Panc1 (cell line): ENCODE data around the gene PLA2G4F. TPM values are rescaled to one million over a fixed set of nuclear protein-coding genes. Genes with fewer than 3 reads are reported as not detected.

Experiments used
- ATAC-seq: fragments of 200-7000 bp; cut with Tn5 transposase; 2 replicates; pipeline ENCODE4 v1.9.1; 2020; ENCODE audit warnings: mild to moderate bottlenecking, moderate library complexity
- BruUV-seq: library from RNA; stranded (reverse); fragments of 400-500 nt; replicated peaks from 2 replicates; lab custom pipeline; 2021; lab: Mats Ljungman, UMichigan
- CTCF ChIA-PET: fragments of 300-600 bp; sonication (Branson Sonifier 250); formaldehyde crosslinking; loops from one replicate; lab custom pipeline; 2022; ENCODE audit warnings: antibody characterized with exemption; lab: Charles Lee
- POLR2A ChIA-PET: fragments of 300-600 bp; sonication (Branson Sonifier 250); formaldehyde crosslinking; loops from one replicate; lab custom pipeline; 2022; ENCODE audit warnings: antibody characterized with exemption; lab: Charles Lee
- DNase-seq: peaks from one replicate; pipeline ENCODE4 v3.0.0-alpha.2; 2010; ENCODE audit warnings: low read depth, low spot score
- H3K27ac ChIP-seq: 2 replicates; pipeline ENCODE4 v1.5.1; 2011; ENCODE audit warnings: mild to moderate bottlenecking, low read length, inconsistent platforms
- H3K27me3 ChIP-seq: fragments of 200-500 bp; sonication (Bioruptor generic); 2 replicates; pipeline ENCODE4 v1.6.0; 2014; ENCODE audit warnings: low read length, inconsistent platforms; ENCODE audit not compliant: control insufficient read depth, insufficient read depth
- H3K36me3 ChIP-seq: fragments of 200-500 bp; sonication (Bioruptor generic); 2 replicates; pipeline ENCODE4 v1.5.1; 2014; ENCODE audit warnings: inconsistent platforms, mild to moderate bottlenecking, low read length, moderate library complexity; ENCODE audit not compliant: control insufficient read depth, insufficient read depth
- H3K4me1 ChIP-seq: 2 replicates; pipeline ENCODE4 v1.5.1; 2011; ENCODE audit warnings: inconsistent platforms, mild to moderate bottlenecking, low read length, moderate library complexity; ENCODE audit not compliant: control insufficient read depth, insufficient read depth
- H3K4me3 ChIP-seq, 2 experiments: 2 replicates each; pipeline ENCODE4 v1.5.1; 2011 to 2012; ENCODE audit warnings: low read depth in 2 of 2, low read length in 2 of 2, mild to moderate bottlenecking in 2 of 2, inconsistent platforms in 1 of 2, moderate library complexity in 1 of 2
- H3K9me3 ChIP-seq: fragments of 200-500 bp; sonication (Bioruptor generic); 2 replicates; pipeline ENCODE4 v1.5.1; 2014; ENCODE audit warnings: low read depth, mild to moderate bottlenecking, inconsistent platforms, low read length, moderate library complexity; ENCODE audit not compliant: control insufficient read depth, insufficient read depth
- CTCF ChIP-seq: fragments of 450-650 bp; IDR thresholded peaks from 2 replicates; pipeline ENCODE4 v1.5.1; 2017; ENCODE audit warnings: mild to moderate bottlenecking
- POLR2AphosphoS5 ChIP-seq: IDR thresholded peaks from 2 replicates; pipeline ENCODE4 v1.6.1; 2012; ENCODE audit warnings: mild to moderate bottlenecking, low read depth, low read length, moderate library complexity
- REST ChIP-seq, 2 experiments: IDR thresholded peaks; 2 replicates each; pipeline ENCODE4 v1.6.1; 2011 to 2012; ENCODE audit warnings: low read depth in 2 of 2, control low read depth in 1 of 2, low read length in 1 of 2, mild to moderate bottlenecking in 1 of 2, moderate library complexity in 1 of 2; ENCODE audit not compliant: insufficient read depth in 1 of 2
- SIN3A ChIP-seq: IDR thresholded peaks from 2 replicates; pipeline ENCODE4 v1.6.1; 2012; ENCODE audit warnings: low read depth, mild to moderate bottlenecking, low read length, moderate library complexity, borderline replicate concordance; ENCODE audit not compliant: insufficient read depth
- TCF7L2 ChIP-seq: IDR thresholded peaks from 2 replicates; pipeline ENCODE4 v1.6.1; 2011; ENCODE audit warnings: mild to moderate bottlenecking, low read depth, low read length, inconsistent platforms
- in situ Hi-C: cut with HindIII; loops from 2 replicates; pipeline ENCODE4 v1.10.0; 2016; ENCODE audit warnings: low sequenced_read_pairs, low pct_unique_long_range_greater_than_20kb
- intact Hi-C: fragments of 100-400 bp; cut with micrococcal nuclease; formaldehyde crosslinking; loops from one replicate; pipeline ENCODE4 v1.10.0; 2022; ENCODE audit not compliant: unreplicated experiment
- total RNA-seq: library from RNA; stranded (reverse); gene quantifications from one replicate; pipeline ENCODE4 v1.2.1, GENCODE V29; 2021; ENCODE audit not compliant: unreplicated experiment

PLA2G4F gene
- total RNA-seq, 1 experiment from 2014 or later: not detected

GRCh38 chr15:42171795-42172194, 15.4 kb upstream of the PLA2G4F start:
- Histone ChIP-seq H3K36me3 (peaks cover 9% of the 10 kb centered on the region), H3K27ac (no peak overlapping the region), H3K9me3 (no peaks in the 10 kb centered on the region), H3K27me3 (no peaks in the 10 kb centered on the region), H3K4me1 (no peaks in the 10 kb centered on the region), H3K4me3 (no peak overlapping the region)
- ChIA-PET POLR2A (no interaction called here), CTCF (no interaction called here)
- DNase-seq: no peak
- no TSS peak for BruUV-seq
- in situ Hi-C loops: no loop called here
- TF ChIP-seq CTCF (no peak), POLR2AphosphoS5 (no peak), REST (IDR thresholded peaks at IDR 0.05; ENCODE audit: insufficient read depth in 1 of 2, low read depth in 2 of 2, low read length in 1 of 2) (no peak), SIN3A (no peak)
- intact Hi-C loops: no loop called here
- ATAC-seq: no peak

GRCh38 chr15:42171122-42171521, 14.7 kb upstream of the PLA2G4F start:
- Histone ChIP-seq H3K27me3 (no peaks in the 10 kb centered on the region), H3K4me1 (no peaks in the 10 kb centered on the region), H3K4me3 (no peak overlapping the region), H3K36me3 (peaks cover 9% of the 10 kb centered on the region), H3K27ac (no peak overlapping the region), H3K9me3 (no peaks in the 10 kb centered on the region)
- DNase-seq (no peak), ATAC-seq (no peak; the same call in 1 of the 2 replicates)
- CTCF ChIA-PET: no interaction called here
- BruUV-seq: no TSS peak
- TF ChIP-seq POLR2AphosphoS5 (no peak), CTCF (no peak), TCF7L2 (no peak)
- in situ Hi-C loops (no loop called here), intact Hi-C loops (no loop called here)
- POLR2A ChIA-PET: no interaction called here
